NCI-H146 treated with DMSO at 0.1 percent for 48 hours (cell line): ENCODE measurements around the gene NCOA4.
A peak's percentile ranks its signal among the peaks of the same experiment; 100 is the strongest.
"Not testable (repeated sequence)": the region's sequence is repeated elsewhere in the genome, so short reads cannot be mapped to it uniquely, and the experiment has no call there.

Source experiments
- DNase-seq: peaks from one replicate; lab custom pipeline; 2025; ENCODE audit not compliant: unreplicated experiment; lab: John Stamatoyannopoulos, UW

Gene NCOA4

DNA sequence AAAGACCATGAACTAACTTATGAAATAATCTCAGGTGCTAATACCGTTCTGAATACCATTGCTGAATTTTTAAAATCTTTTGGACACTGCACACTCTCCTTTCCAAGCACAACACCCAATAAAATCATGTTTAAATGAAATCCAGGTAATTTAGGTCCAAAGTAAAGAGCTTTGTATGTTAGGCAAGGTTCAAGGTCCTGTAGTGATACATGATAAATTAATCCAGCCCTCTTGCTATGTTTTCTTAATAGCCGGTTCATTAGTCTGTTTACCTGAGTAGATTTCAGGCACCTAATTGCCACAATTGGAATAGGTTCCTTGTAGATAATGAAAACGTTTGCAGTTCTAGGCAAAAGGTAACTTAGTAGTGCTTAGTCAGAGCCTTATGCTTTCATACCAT lies 44.8 kb downstream of the NCOA4 start:
- not testable (repeated sequence) for DNase-seq

- DNase-seq, result not testable (repeated sequence)
These were observed 46.0 kb downstream of the NCOA4 start for GRCh38 chr10:45984473-45984872.

DNA sequence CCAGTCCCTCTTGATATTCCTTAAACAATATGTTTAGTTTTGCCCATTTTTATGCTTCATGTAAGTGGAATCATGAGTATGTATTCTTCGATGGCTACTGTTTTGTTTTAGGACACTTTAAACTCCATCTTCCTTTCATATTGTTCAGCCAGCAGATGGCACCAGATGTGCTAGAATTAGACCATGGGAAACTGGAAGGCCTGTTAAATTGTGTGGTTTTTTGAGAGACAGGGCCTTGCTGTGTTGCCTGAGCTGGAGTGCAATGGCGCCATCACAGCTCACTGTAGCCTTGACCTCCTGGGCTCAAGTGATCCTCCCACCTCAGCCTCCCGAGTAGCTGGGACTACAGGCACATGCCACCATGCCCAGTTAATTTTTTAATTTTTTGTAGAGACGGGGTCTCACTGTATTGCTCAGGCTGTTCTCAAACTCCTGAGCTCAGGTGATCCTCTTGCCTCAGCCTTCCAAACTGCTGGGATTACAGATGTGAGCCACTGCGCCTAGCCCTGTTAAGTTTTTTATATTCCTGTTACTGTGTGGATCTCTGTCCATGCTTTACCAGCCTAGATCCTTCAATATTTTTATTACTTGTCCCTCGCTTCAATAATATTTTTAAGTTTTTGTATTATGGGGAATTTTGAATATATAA lies 46.8 kb downstream of the NCOA4 start:
- not testable (repeated sequence) for DNase-seq

DNA sequence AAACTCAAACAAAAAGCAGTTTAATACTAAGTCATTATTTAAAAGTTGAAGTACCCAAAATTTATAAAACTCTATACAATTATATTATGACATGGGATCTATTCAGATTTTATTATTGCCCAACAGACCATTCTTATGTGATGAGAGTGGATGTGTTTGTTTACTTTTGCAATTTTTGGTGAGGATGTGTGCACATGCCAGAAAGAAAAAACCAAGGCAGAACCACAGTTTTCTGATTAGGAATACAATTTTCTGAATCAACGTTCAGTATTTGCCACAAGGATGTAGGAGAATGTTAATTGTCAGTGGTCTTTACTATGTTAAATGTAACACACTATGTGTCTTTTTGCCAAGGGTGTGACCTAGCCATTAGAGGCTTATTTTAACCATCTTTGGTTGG lies 49.1 kb downstream of the NCOA4 start:
- DNase-seq, result not testable (repeated sequence)

GRCh38 chr10:45978554-45978953 lies 51.9 kb downstream of the NCOA4 start:
- DNase-seq, result not testable (repeated sequence)

DNA sequence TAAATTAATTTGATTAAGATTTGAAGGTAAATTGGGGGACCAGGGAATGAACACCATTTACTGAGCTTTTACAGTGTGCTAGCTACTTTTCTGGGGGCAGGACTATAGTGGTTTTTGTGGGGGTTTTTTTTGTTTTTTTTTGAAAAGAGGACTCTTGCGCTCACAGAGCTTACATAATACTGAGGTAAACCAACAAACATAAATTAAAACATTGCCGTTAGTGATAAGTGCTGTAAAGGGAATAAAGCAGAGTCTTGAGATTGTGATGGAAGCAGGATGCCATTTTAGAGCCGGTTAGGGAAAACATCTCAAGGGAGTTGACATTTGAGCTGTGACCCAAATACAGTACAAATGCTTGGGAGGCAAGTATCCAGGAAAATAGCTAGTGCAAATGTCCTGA lies 56.4 kb downstream of the NCOA4 start:
- DNase-seq, result not testable (repeated sequence)

DNA sequence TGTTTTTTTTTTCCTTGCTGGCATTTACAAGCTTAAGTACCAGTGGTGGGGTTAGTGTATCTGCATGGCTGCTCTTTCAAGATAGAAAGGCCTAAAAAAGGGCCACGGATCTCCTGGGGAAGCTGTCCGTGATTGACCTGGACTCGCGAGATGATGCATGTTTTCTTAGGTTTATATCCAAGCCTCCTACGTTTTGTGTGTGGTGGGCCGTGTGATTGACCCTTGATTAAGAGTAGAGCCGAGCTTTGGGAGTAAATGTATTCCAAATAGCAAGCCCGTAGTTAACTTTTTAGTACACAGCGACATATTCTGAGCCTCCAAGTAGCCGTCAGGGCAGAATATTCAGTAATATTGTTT lies 57.6 kb downstream of the NCOA4 start:
- not testable (repeated sequence) for DNase-seq

DNA sequence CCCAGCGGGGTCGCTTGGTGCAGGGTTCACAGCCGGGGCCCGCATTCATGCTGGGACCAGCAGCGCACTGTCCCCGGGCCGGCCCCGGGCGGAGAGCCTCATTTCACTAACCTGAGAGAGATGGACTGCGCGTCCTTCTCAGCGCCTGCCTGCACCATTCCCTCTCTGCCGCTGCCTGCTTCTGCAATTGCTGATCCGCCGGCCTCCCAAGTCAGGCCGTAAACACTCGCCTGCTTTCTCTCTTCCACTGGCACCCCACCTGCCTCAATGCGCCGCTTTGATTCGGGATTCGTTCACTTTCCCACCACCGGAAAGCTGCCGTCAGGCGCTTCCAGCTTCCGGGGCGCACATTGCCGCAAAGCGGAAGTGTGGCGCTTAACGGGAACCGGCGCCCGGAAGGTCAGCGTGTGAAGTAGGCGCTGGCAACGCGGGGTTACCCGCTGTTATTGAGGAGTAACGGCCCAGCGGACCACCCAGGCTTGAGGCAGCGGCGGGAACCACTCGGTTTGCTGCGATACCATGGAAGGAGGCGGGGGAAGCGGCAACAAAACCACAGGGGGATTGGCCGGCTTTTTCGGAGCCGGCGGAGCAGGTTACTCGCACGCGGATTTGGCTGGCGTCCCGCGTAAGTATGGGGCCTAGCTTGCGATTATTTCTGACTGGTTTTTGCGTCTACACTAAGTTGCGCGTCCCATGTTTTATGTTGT lies 58.2 kb downstream of the NCOA4 start, which contains the start of gene TIMM23:
Gene TIMM23 (plus strand): TSS at position 384 of the 707 bp plus-strand sequence. CDS start 136 bp downstream, at position 520.
- peak; percentile 52 for DNase-seq

- not testable (repeated sequence) for DNase-seq
These were observed 58.7 kb downstream of the NCOA4 start for GRCh38 chr10:45971742-45972105.

- not testable (repeated sequence) for DNase-seq
These were observed 59.4 kb downstream of the NCOA4 start for GRCh38 chr10:45971019-45971418.

- not testable (repeated sequence) for DNase-seq
These were observed 67.6 kb downstream of the NCOA4 start for GRCh38 chr10:45962686-45963452.

DNA sequence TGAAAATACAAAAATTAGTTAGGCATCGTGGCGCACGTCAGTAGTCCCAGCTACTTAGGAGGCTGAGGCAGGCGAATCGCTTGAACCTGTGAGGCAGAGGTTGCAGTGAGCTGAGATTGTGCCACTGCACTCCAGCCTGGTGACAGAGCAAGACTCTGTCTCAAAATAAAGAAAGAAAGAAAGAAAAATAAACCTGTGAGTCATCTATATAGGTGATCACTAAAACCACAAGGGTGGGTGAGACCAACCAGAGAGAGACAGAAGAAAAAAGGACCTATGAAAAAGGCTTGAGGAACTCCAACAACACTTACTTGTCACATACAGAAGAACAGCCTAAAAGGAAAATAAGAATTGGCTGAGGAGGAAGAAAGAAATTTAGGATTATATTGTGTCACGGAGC lies 72.5 kb downstream of the NCOA4 start:
- not testable (repeated sequence) for DNase-seq

- DNase-seq, result not testable (repeated sequence)
These were observed 73.8 kb downstream of the NCOA4 start for GRCh38 chr10:45956634-45957033.
